Umbilical cord (tissue), 2 donors: ENCODE results near the gene C14orf93. TPM values are rescaled to one million over a fixed set of nuclear protein-coding genes. Genes with fewer than 3 reads are reported as not detected.
A peak's percentile ranks its signal among the peaks of the same experiment; 100 is the strongest.

Experiments
- DNase-seq: peaks from one replicate; pipeline ENCODE4 v3.0.0-alpha.2; 2015; ENCODE audit warnings: low spot score
- total RNA-seq: library from RNA; depleted of rRNA; stranded (reverse); fragments of >200 nt; gene quantifications from one replicate; pipeline ENCODE4 v1.2.3, GENCODE V29; 2014; ENCODE audit warnings: low replicate concordance; ENCODE audit not compliant: insufficient read depth

Gene C14orf93
- total RNA-seq, 1 donor from 2014 or later = 12.3 TPM

GRCh38 chr14:22995889-22996625, 13.9 kb downstream of the C14orf93 start:
- DNase-seq = no peak

- peak; percentile 47 for DNase-seq
Measured at GRCh38 chr14:22994762-22995275, 15.1 kb downstream of the C14orf93 start.

GRCh38 chr14:22993517-22993916, 16.4 kb downstream of the C14orf93 start:
- DNase-seq = no peak

- no peak for DNase-seq
Measured at GRCh38 chr14:22991852-22992251, 18.1 kb downstream of the C14orf93 start.

- no peak for DNase-seq
Measured at GRCh38 chr14:22987291-22987690, 22.7 kb downstream of the C14orf93 start.

GRCh38 chr14:22986508-22987054, 23.4 kb downstream of the C14orf93 start:
- peak; percentile 91 for DNase-seq

- DNase-seq = no peak
Measured at GRCh38 chr14:22985894-22986507, 23.9 kb downstream of the C14orf93 start.

GRCh38 chr14:22984959-22985658, 24.8 kb downstream of the C14orf93 start:
- no peak for DNase-seq

- DNase-seq = peak; percentile 97
Measured at GRCh38 chr14:22982477-22983245, 27.3 kb downstream of the C14orf93 start, which contains the start of gene AJUBA. Gene AJUBA (minus strand): TSS chr14:22982551. CDS start chr14:22982266, 285 bp downstream.

GRCh38 chr14:22981876-22982476, 28.0 kb downstream of the C14orf93 start:
- DNase-seq = no peak

GRCh38 chr14:22981090-22981875, 28.7 kb downstream of the C14orf93 start:
- no peak for DNase-seq

GRCh38 chr14:22980672-22981089, 29.3 kb downstream of the C14orf93 start:
- DNase-seq = peak; percentile 65

- peak; percentile 35 for DNase-seq
Measured at GRCh38 chr14:22979748-22980392, 30.1 kb downstream of the C14orf93 start.

GRCh38 chr14:22978981-22979671, 30.8 kb downstream of the C14orf93 start:
- peak; percentile 77 for DNase-seq

GRCh38 chr14:22978487-22978837, 31.5 kb downstream of the C14orf93 start:
- DNase-seq = no peak

GRCh38 chr14:22977684-22978486, 32.1 kb downstream of the C14orf93 start:
- DNase-seq = peak; percentile 90

GRCh38 chr14:22977434-22977683, 32.6 kb downstream of the C14orf93 start:
- no peak for DNase-seq
